Inflammatory macrophage (primary cell): ENCODE measurements around the gene FDPS.

Source experiments
- DNase-seq, 2 donors: peaks; one replicate each; pipeline ENCODE4 v3.0.0-alpha.2; 2020 to 2022
- total RNA-seq, 18 experiments: gene quantifications; one replicate each; lab custom pipeline; 2026; ENCODE audit warnings: mixed read lengths in 6 of 18, inconsistent platforms in 2 of 18; lab: John Stamatoyannopoulos, UW

FDPS gene
- 72.4 to 269 (median 133) reads per million in 18 experiments for total RNA-seq

- peak; percentile 99 to 100 for DNase-seq
These were observed at the start of gene FDPS for GRCh38 chr1:155308493-155309422. TSS of gene FDPS (plus strand) at chr1:155308866. CDS start at chr1:155309790, 924 bp downstream.

- DNase-seq: no peak
These were observed 48.4 kb upstream of the FDPS start for GRCh38 chr1:155260276-155260675.

GRCh38 chr1:155261493-155261851 is 47.2 kb upstream of the FDPS start:
- DNase-seq: peak in 1 of 2 donors; percentile 27

- DNase-seq: peak; percentile 98 to 99
These were observed 46.6 kb upstream of the FDPS start, which contains the start of gene SCAMP3 for GRCh38 chr1:155261852-155262673. TSS of gene SCAMP3 (minus strand) at chr1:155262360. CDS start at chr1:155262151, 209 bp downstream.

- DNase-seq: no peak
These were observed 45.6 kb upstream of the FDPS start for GRCh38 chr1:155263067-155263466.

- DNase-seq: no peak
These were observed 42.1 kb upstream of the FDPS start for GRCh38 chr1:155266553-155266952.

GRCh38 chr1:155267373-155267772 is 41.3 kb upstream of the FDPS start:
- DNase-seq: no peak

GRCh38 chr1:155268630-155269029 is 40.0 kb upstream of the FDPS start:
- no peak for DNase-seq

- DNase-seq: no peak
These were observed 39.3 kb upstream of the FDPS start for GRCh38 chr1:155269381-155269780.

- no peak for DNase-seq
These were observed 36.0 kb upstream of the FDPS start for GRCh38 chr1:155272466-155273342.

- DNase-seq: peak; percentile 97 to 98
These were observed 35.1 kb upstream of the FDPS start, which contains the start of gene CLK2 for GRCh38 chr1:155273343-155274245. TSS of gene CLK2 (minus strand) at chr1:155273504. CDS start at chr1:155270977, 2,527 bp downstream.

- DNase-seq: peak; percentile 96 to 97
These were observed 31.4 kb upstream of the FDPS start, which contains the start of gene HCN3 for GRCh38 chr1:155277070-155277901. TSS of gene HCN3 (plus strand) at chr1:155277463. CDS start at chr1:155277591, 128 bp downstream.

GRCh38 chr1:155277902-155278688 is 30.6 kb upstream of the FDPS start:
- peak in 1 of 2 donors; percentile 20 for DNase-seq

GRCh38 chr1:155278689-155279160 is 29.9 kb upstream of the FDPS start:
- DNase-seq: no peak

GRCh38 chr1:155279268-155279667 is 29.4 kb upstream of the FDPS start:
- DNase-seq: no peak

- DNase-seq: no peak
These were observed 26.1 kb upstream of the FDPS start for GRCh38 chr1:155282488-155283091.

- DNase-seq: no peak
These were observed 24.2 kb upstream of the FDPS start for GRCh38 chr1:155284476-155284875.

- DNase-seq: no peak
These were observed 23.6 kb upstream of the FDPS start for GRCh38 chr1:155285063-155285462.
